ENCODE results near the gene PBXIP1.
"Not testable (repeated sequence)": the region's sequence is repeated elsewhere in the genome, so short reads cannot be mapped to it uniquely, and the experiment has no call there.

Gene PBXIP1

GRCh38 chr1:154994269-154994587 is 38.3 kb upstream of the PBXIP1 start:
- DNase-seq (ENCODE audit: low read depth in 3 of 3) = no peak

GRCh38 chr1:154993572-154994268 is 37.8 kb upstream of the PBXIP1 start, which contains the start of gene LENEP:
Gene LENEP (plus strand): TSS chr1:154993586. CDS start chr1:154993608, 22 bp downstream.
- no peak for DNase-seq (ENCODE audit: low read depth in 3 of 3)

GRCh38 chr1:154992721-154993571 is 37.0 kb upstream of the PBXIP1 start:
- DNase-seq (ENCODE audit: low read depth in 3 of 3) = no peak

- DNase-seq (ENCODE audit: low read depth in 3 of 3) = no peak
These were observed 34.4 kb upstream of the PBXIP1 start for GRCh38 chr1:154990276-154990675.

- DNase-seq (ENCODE audit: low read depth in 3 of 3) = no peak
These were observed 33.4 kb upstream of the PBXIP1 start for GRCh38 chr1:154989195-154989860.

- no peak for DNase-seq (ENCODE audit: low read depth in 3 of 3)
These were observed 32.4 kb upstream of the PBXIP1 start for GRCh38 chr1:154988058-154988954.

- no peak for DNase-seq (ENCODE audit: low read depth in 3 of 3)
These were observed 31.4 kb upstream of the PBXIP1 start for GRCh38 chr1:154987326-154987725.

- not testable (repeated sequence) for DNase-seq (ENCODE audit: low read depth in 3 of 3)
These were observed 30.8 kb upstream of the PBXIP1 start for GRCh38 chr1:154986736-154987135.

- no peak for DNase-seq (ENCODE audit: low read depth in 3 of 3)
These were observed 28.0 kb upstream of the PBXIP1 start for GRCh38 chr1:154983776-154984466.

- DNase-seq (ENCODE audit: low read depth in 3 of 3) = peak; percentile 87 to 92 (median 90)
These were observed 27.2 kb upstream of the PBXIP1 start, which contains the start of gene FLAD1 for GRCh38 chr1:154982897-154983648. Gene FLAD1 (plus strand): TSS chr1:154983344. CDS start chr1:154983695, 351 bp downstream.

- DNase-seq (ENCODE audit: low read depth in 3 of 3) = no peak
These were observed 26.4 kb upstream of the PBXIP1 start for GRCh38 chr1:154982341-154982740.

- no peak for DNase-seq (ENCODE audit: low read depth in 3 of 3)
These were observed 22.5 kb upstream of the PBXIP1 start for GRCh38 chr1:154978360-154978759.

GRCh38 chr1:154977762-154978161 is 21.9 kb upstream of the PBXIP1 start:
- not testable (repeated sequence) for DNase-seq (ENCODE audit: low read depth in 3 of 3)

- DNase-seq (ENCODE audit: low read depth in 3 of 3) = peak; percentile 29 to 32 (median 31)
These were observed 19.6 kb upstream of the PBXIP1 start for GRCh38 chr1:154975409-154976059.

- peak; percentile 87 to 92 (median 89) for DNase-seq (ENCODE audit: low read depth in 3 of 3)
These were observed 19.0 kb upstream of the PBXIP1 start for GRCh38 chr1:154974808-154975408.

GRCh38 chr1:154974102-154974807 is 18.4 kb upstream of the PBXIP1 start, which contains the start of gene CKS1B:
Gene CKS1B (plus strand): TSS chr1:154974681. CDS start chr1:154974746, 65 bp downstream.
- DNase-seq (ENCODE audit: low read depth in 3 of 3) = peak; percentile 82 to 96 (median 90)

- DNase-seq (ENCODE audit: low read depth in 3 of 3) = peak; percentile 83 to 89 (median 83)
These were observed 17.6 kb upstream of the PBXIP1 start for GRCh38 chr1:154973344-154974101.
